Spleen (tissue), 11 donors: Measurements from ENCODE around the gene MPST. TPM values are rescaled to one million over a fixed set of nuclear protein-coding genes. Genes with fewer than 3 reads are reported as not detected.

Experiments used
- DNase-seq: peaks from one replicate; pipeline ENCODE4 v3.0.0-alpha.2; 2020
- H3K27ac ChIP-seq, 8 donors: fragments of 200-600 bp; sonication (generic) in 7 of 8; 1 replicate in 4 of 8; 2 replicates in 4 of 8; pipeline versions ENCODE4 v1.5.0 to v1.8.0; 2016 to 2021; ENCODE audit warnings: inconsistent platforms in 4 of 8, mild to moderate bottlenecking in 4 of 8, moderate library complexity in 1 of 8
- H3K27me3 ChIP-seq, 7 donors: fragments of 200-600 bp; sonication (generic) in 6 of 7; replicated peaks in 1 of 7; 1 replicate in 4 of 7; 2 replicates in 3 of 7; pipeline versions ENCODE4 v1.5.0 to v1.8.0; 2016 to 2021; ENCODE audit warnings: inconsistent platforms in 3 of 7, mild to moderate bottlenecking in 1 of 7
- H3K36me3 ChIP-seq, 6 donors: fragments of 200-600 bp; sonication (generic) in 5 of 6; 1 replicate in 4 of 6; 2 replicates in 2 of 6; pipeline versions ENCODE4 v1.5.0 to v1.8.0; 2016 to 2021; ENCODE audit warnings: inconsistent platforms in 2 of 6
- H3K4me1 ChIP-seq, 6 donors: fragments of 200-600 bp; sonication (generic) in 5 of 6; 1 replicate in 3 of 6; 2 replicates in 3 of 6; pipeline versions ENCODE4 v1.5.0 to v1.8.0; 2016 to 2021; ENCODE audit warnings: inconsistent platforms in 3 of 6
- H3K4me3 ChIP-seq, 8 donors: fragments of 200-600 bp; sonication (generic) in 7 of 8; 1 replicate in 4 of 8; 2 replicates in 4 of 8; pipeline versions ENCODE4 v1.5.0 to v1.8.0; 2016 to 2021; ENCODE audit warnings: inconsistent platforms in 4 of 8, mild to moderate bottlenecking in 4 of 8, moderate library complexity in 2 of 8
- H3K9me3 ChIP-seq, 8 donors: fragments of 200-600 bp; sonication (generic) in 7 of 8; 1 replicate in 4 of 8; 2 replicates in 4 of 8; pipeline versions ENCODE4 v1.5.0 to v1.8.0; 2016 to 2021; ENCODE audit warnings: inconsistent platforms in 4 of 8
- CTCF ChIP-seq, 11 experiments: fragments of 200-600 bp in 7 of 11; fragments of 450-650 bp in 4 of 11; sonication (generic) in 4 of 11; IDR thresholded peaks in 8 of 11; conservative IDR thresholded peaks in 3 of 11; 1 replicate in 7 of 11; 2 replicates in 4 of 11; pipeline versions ENCODE4 v1.4.0 to v1.8.0; 2016 to 2021; ENCODE audit warnings: antibody characterized with exemption in 11 of 11, inconsistent platforms in 4 of 11, mild to moderate bottlenecking in 1 of 11
- POLR2A ChIP-seq, 3 donors: fragments of 450-650 bp; IDR thresholded peaks; one replicate each; pipeline ENCODE4 v1.5.1; 2017; ENCODE audit warnings: antibody characterized with exemption in 3 of 3, mild to moderate bottlenecking in 1 of 3
- POLR2AphosphoS5 ChIP-seq, 3 donors: sonication (generic); formaldehyde crosslinking; IDR thresholded peaks; one replicate each; pipeline ENCODE4 v1.5.1; 2017; ENCODE audit warnings: antibody characterized with exemption in 3 of 3
- WGBS, 5 donors: extraction: QIAGEN DNeasy Blood & Tissue Kit in 3 of 5; methylation state at CpG; one replicate each; pipeline versions ENCODE4 v1.1.5 to v1.1.7; 2013 to 2018; 5-methylcytosine and 5-hydroxymethylcytosine counted together
- intact Hi-C: fragments of 100-400 bp; cut with DNase I; formaldehyde crosslinking; loops from one replicate; pipeline ENCODE4 v1.15.0; 2023; ENCODE audit warnings: low total_unique reads
- polyA plus RNA-seq, 3 donors: library from polyadenylated mRNA; stranded (reverse); fragments of 200-250 nt; gene quantifications; one replicate each; pipeline ENCODE4 v1.2.1, GENCODE V29; 2013
- total RNA-seq, 7 donors: library from RNA; depleted of rRNA in 3 of 7; stranded (reverse); fragments of >200 nt in 3 of 7; fragmentation: NEBNext Ultra II Directional in 4 of 7; extraction: Animal tissue kit (Norgen Biotek cat#: 25700) in 4 of 7; gene quantifications; one replicate each; pipeline versions ENCODE4 v1.1.0 to v1.2.1, GENCODE V29; 2016 to 2021
- donor health status: healthy with polysubstance abuse.
- donor health status: DM: no; HTN: no; CAD: no; lungs with moderate emphysema.
- donor health status: DM: no; HTN: no; CAD: no.
- donor health status: Bipolar disorder and iron deficiency.
- donor health status: healthy.
- donor health status: DM: no; HTN: no; CAD: no.
- donor health status: DM: yes; HTN: yes; CAD: no.

The MPST gene
- total and polyA plus RNA-seq, 10 donors: 13.9 to 44.8 (median 29.9) TPM

DNA sequence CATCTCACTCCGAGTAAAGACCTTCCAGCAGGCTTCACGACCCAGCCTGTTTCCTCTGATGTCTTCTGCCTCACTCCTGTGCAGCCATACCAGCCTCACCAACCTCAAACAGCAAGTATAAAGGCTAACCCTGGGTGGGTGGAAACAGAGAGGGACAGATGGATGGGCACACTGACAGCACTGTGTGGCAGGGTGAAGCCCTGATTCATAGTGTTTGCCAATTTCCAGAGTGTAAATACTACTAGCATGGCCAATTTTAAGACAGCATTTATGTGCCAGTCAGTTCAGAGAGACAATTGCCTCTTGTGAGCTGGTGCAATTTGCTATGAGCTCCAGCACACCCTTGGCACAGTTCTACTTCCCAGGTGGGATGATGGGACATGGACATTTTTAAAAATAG is 21.8 kb upstream of the MPST start:
- intact Hi-C loops: no loop called here
- DNase-seq: no peak
- 65 to 82% (median 79%) methylated on average over 2 of the region's 2 CpGs for WGBS, 5 donors

DNA sequence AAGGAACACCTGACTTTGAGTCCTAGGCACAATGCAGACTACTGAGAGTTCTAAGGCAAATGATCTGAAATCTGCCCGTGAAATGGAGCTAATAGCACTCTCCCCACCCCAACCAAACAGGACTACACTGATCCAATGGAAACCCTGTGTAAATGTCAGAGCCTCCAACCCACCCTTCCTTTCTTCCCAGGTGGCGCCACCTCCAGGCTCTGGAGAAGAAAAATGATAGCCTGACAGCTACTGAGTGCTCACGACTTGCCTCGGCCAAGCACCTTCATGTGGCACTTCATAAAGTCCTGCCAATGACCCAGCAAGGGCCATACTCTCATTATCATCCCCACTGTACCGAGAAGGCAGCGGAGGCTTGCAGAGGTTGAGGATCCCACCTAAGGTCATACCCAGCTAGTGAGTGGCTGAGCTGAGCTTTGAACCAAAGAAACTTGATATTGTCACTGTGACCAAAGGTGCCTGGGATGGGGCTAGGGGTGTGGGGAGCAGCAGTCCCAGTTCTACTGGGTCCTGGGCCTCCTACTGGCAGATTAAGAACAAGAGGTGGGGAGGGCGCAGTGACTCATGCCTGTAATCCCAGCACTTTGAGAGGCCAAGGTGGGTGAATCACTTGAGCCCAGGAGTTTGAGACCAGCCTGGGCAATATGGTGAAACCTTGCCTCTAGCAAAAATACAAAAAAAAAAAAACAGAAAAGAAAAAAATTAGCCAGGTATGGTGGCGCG is 20.8 kb upstream of the MPST start:
- H3K9me3 ChIP-seq: no peaks in the 10 kb centered on the region
- no peaks in the 10 kb centered on the region for H3K4me1 ChIP-seq
- intact Hi-C loops: no loop called here
- H3K4me3 ChIP-seq: no peak overlapping the region
- no peak for TF ChIP-seq POLR2AphosphoS5 (IDR thresholded peaks at IDR 0.05)
- TF ChIP-seq CTCF (IDR thresholded peaks at IDR 0.05 in 8 of 11, conservative IDR thresholded peaks at IDR 0.05 in 3 of 11): no peak
- no peak for TF ChIP-seq POLR2A (IDR thresholded peaks at IDR 0.05)
- H3K27ac ChIP-seq: no peak overlapping the region
- peaks cover 0 to 9% (median 0%) of the 10 kb centered on the region in 7 donors for H3K27me3 ChIP-seq
- no peaks in the 10 kb centered on the region for H3K36me3 ChIP-seq
- 77 to 93% (median 84%) methylated on average over 8 to 9 of the region's 9 CpGs for WGBS, 5 donors
- no peak for DNase-seq

More for the DNA sequence above, 21.8 kb upstream of the MPST start:
- Histone ChIP-seq H3K36me3 (no peaks in the 10 kb centered on the region), H3K4me3 (no peak overlapping the region), H3K27ac (no peak overlapping the region), H3K9me3 (no peaks in the 10 kb centered on the region), H3K27me3 (peaks cover 0 to 17% (median 0%) of the 10 kb centered on the region in 7 donors), H3K4me1 (no peaks in the 10 kb centered on the region)
- no peak for TF ChIP-seq CTCF (IDR thresholded peaks at IDR 0.05 in 8 of 11, conservative IDR thresholded peaks at IDR 0.05 in 3 of 11)

- H3K27ac ChIP-seq: no peak overlapping the region
- DNase-seq: no peak
- no peak overlapping the region for H3K4me3 ChIP-seq
- peaks cover 0 to 9% (median 0%) of the 10 kb centered on the region in 7 donors for H3K27me3 ChIP-seq
- TF ChIP-seq CTCF (IDR thresholded peaks at IDR 0.05 in 8 of 11, conservative IDR thresholded peaks at IDR 0.05 in 3 of 11) (no peak), POLR2AphosphoS5 (IDR thresholded peaks at IDR 0.05) (no peak), POLR2A (IDR thresholded peaks at IDR 0.05) (no peak)
- H3K36me3 ChIP-seq: no peaks in the 10 kb centered on the region
- intact Hi-C loops: no loop called here
- 76 to 85% (median 82%) methylated on average over 3 to 4 of the region's 4 CpGs for WGBS, 5 donors
- H3K4me1 ChIP-seq: no peaks in the 10 kb centered on the region
- H3K9me3 ChIP-seq: no peaks in the 10 kb centered on the region
These were observed 20.1 kb upstream of the MPST start for GRCh38 chr22:36999463-36999862.

DNA sequence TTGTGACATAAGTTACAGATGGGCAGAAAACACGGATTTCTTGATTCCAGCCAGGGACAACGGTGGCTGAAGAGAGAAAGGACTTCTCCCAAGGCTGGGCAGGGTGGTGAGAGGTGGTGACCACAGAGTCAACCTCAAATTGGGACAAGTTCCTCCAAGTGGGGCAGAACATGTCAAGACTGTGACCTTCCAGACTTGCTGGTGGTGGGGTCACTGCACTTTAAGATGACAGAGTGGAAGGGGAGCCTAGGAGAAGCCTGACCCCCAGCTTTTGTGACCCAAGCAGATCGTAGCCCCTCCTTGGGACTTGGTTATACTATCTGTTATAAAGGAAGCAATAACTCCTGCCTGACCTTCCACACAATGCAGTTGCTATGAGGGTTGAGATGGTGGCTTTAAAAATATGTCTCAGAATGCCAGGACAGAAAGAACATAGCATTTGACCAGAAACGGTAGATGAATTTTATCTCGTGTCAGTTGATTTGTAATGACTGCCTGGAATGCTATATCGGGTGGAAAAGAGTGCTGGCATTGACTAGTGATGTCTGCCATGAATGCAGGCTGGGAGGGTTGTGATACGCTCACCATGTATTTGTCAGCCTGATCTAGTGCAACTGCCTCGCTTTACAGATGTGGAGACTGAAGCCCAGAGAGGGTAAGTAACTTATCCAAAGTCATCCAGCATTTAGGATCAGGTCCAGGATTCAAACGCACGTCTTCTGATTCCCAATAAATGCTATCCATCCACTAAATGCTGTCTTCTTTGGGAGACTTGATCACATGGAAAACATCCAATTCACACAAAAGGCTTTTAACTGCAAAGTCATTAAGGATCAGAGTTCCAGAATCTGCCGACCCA is 18.6 kb upstream of the MPST start:
- no peak for DNase-seq
- WGBS, 5 donors: 67 to 85% (median 76%) methylated on average over 11 of the region's 11 CpGs
- intact Hi-C loops: no loop called here
- Histone ChIP-seq H3K36me3 (no peaks in the 10 kb centered on the region), H3K27ac (no peak overlapping the region), H3K4me1 (no peaks in the 10 kb centered on the region), H3K4me3 (no peak overlapping the region), H3K27me3 (peaks cover 0 to 4% (median 0%) of the 10 kb centered on the region in 7 donors), H3K9me3 (peaks cover 0 to 5% (median 0%) of the 10 kb centered on the region in 8 donors)
- no peak for TF ChIP-seq POLR2A (IDR thresholded peaks at IDR 0.05)
- TF ChIP-seq POLR2AphosphoS5 (IDR thresholded peaks at IDR 0.05): no peak
- TF ChIP-seq CTCF (IDR thresholded peaks at IDR 0.05 in 8 of 11, conservative IDR thresholded peaks at IDR 0.05 in 3 of 11): no peak
